T-cell (primary cell): ENCODE measurements around the gene PRRT4. TPM values are rescaled to one million over a fixed set of nuclear protein-coding genes. Genes with fewer than 3 reads are reported as not detected.

ENCODE experiments used
- ATAC-seq, 4 experiments: fragments of 200-7000 bp in 3 of 4; fragments of 150-1000 bp in 1 of 4; cut with Tn5 transposase; replicated peaks in 1 of 4; 1 replicate in 3 of 4; 2 replicates in 1 of 4; pipeline ENCODE4 v1.10.0; 2021; ENCODE audit warnings: moderate library complexity in 3 of 4, mild to moderate bottlenecking in 2 of 4, moderate number of reproducible peaks in 1 of 4
- CTCF ChIA-PET, 2 donors: fragments of 300-600 bp; sonication (Branson Sonifier 250); formaldehyde crosslinking; loops; one replicate each; lab custom pipeline; 2022; ENCODE audit warnings: antibody characterized with exemption in 2 of 2; lab: Charles Lee
- POLR2A ChIA-PET, 2 donors: fragments of 300-600 bp; sonication (Branson Sonifier 250); formaldehyde crosslinking; loops; one replicate each; lab custom pipeline; 2022; ENCODE audit warnings: antibody characterized with exemption in 2 of 2; lab: Charles Lee
- DNase-seq, 35 experiments: peaks; one replicate each; pipeline versions ENCODE4 v3.0.0 to v3.0.0-alpha.2; 2013 to 2023
- H3K27ac ChIP-seq: one replicate; pipeline ENCODE4 v1.5.1; 2013; ENCODE audit warnings: low read length
- H3K27me3 ChIP-seq, 2 experiments: replicated peaks in 1 of 2; 1 replicate in 1 of 2; 2 replicates in 1 of 2; pipeline versions ENCODE4 v1.6.1 to v1.7.0; 2013; ENCODE audit warnings: low read length in 1 of 2, mixed read lengths in 1 of 2; ENCODE audit not compliant: control insufficient read depth in 2 of 2, insufficient read depth in 2 of 2; ENCODE audit errors: extremely low read depth in 1 of 2
- H3K36me3 ChIP-seq, 2 donors: 1 replicate in 1 of 2; 2 replicates in 1 of 2; pipeline versions ENCODE4 v1.6.1 to v1.7.0; 2013; ENCODE audit warnings: low read length in 1 of 2; ENCODE audit not compliant: control insufficient read depth in 2 of 2, insufficient read depth in 1 of 2; ENCODE audit errors: extremely low read depth in 1 of 2
- H3K4me1 ChIP-seq, 2 experiments: 1 replicate in 1 of 2; 2 replicates in 1 of 2; pipeline versions ENCODE4 v1.6.1 to v1.7.0; 2013; ENCODE audit warnings: low read length in 2 of 2, mixed read lengths in 1 of 2; ENCODE audit not compliant: insufficient read depth in 2 of 2, control insufficient read depth in 1 of 2; ENCODE audit errors: extremely low read depth in 1 of 2
- H3K4me3 ChIP-seq, 2 donors: 1 replicate in 1 of 2; 2 replicates in 1 of 2; pipeline versions ENCODE4 v1.5.1 to v1.7.0; 2013; ENCODE audit warnings: mild to moderate bottlenecking in 2 of 2, low read length in 1 of 2, moderate library complexity in 1 of 2; ENCODE audit not compliant: control insufficient read depth in 1 of 2; ENCODE audit errors: extremely low read depth in 1 of 2
- H3K9me3 ChIP-seq: 2 replicates; pipeline ENCODE4 v1.7.0; 2013
- H3K27ac Mint-ChIP-seq, 2 donors: one replicate each; pipeline ENCODE4 v1.8.0; 2020 to 2021; ENCODE audit warnings: mild to moderate bottlenecking in 2 of 2, mixed read lengths in 2 of 2
- H3K27me3 Mint-ChIP-seq, 2 donors: one replicate each; pipeline ENCODE4 v1.8.0; 2021 to 2022; ENCODE audit warnings: mixed read lengths in 2 of 2
- H3K36me3 Mint-ChIP-seq: one replicate; pipeline ENCODE4 v1.8.0; 2021; ENCODE audit warnings: mixed read lengths
- H3K4me1 Mint-ChIP-seq, 3 donors: one replicate each; pipeline ENCODE4 v1.8.0; 2020 to 2022; ENCODE audit warnings: mixed read lengths in 3 of 3, mild to moderate bottlenecking in 1 of 3
- H3K4me3 Mint-ChIP-seq, 3 donors: one replicate each; pipeline ENCODE4 v1.8.0; 2020 to 2022; ENCODE audit warnings: mild to moderate bottlenecking in 3 of 3, mixed read lengths in 3 of 3, moderate library complexity in 3 of 3
- H3K9me3 Mint-ChIP-seq, 3 donors: one replicate each; pipeline ENCODE4 v1.8.0; 2020 to 2022; ENCODE audit warnings: mixed read lengths in 3 of 3
- WGBS: methylation state at CpG from one replicate; pipeline ENCODE4 v1.1.5; 2013; ENCODE audit warnings: missing lambda C conversion rate; ENCODE audit not compliant: insufficient coverage; 5-methylcytosine and 5-hydroxymethylcytosine counted together
- total RNA-seq, 35 experiments: library from RNA in 6 of 35; stranded (reverse) in 6 of 35; fragments of 120-200 nt in 1 of 35; gene quantifications; one replicate each; pipeline versions ENCODE4 v1.2.1 to v1.2.4 and lab custom pipeline; 2013 to 2026

The PRRT4 gene
- total RNA-seq, 5 donors from 2014 or later (not counting 1 experiment from before 2014, with no cell fraction given): 0.15 to 1.1 (median 0.65) TPM

GRCh38 chr7:128373606-128374005, 12.1 kb upstream of the PRRT4 start:
- ATAC-seq: no peak
- WGBS: 89% methylated on average over 1 of the region's 2 CpGs
- H3K27ac ChIP-seq: no peak overlapping the region

DNA sequence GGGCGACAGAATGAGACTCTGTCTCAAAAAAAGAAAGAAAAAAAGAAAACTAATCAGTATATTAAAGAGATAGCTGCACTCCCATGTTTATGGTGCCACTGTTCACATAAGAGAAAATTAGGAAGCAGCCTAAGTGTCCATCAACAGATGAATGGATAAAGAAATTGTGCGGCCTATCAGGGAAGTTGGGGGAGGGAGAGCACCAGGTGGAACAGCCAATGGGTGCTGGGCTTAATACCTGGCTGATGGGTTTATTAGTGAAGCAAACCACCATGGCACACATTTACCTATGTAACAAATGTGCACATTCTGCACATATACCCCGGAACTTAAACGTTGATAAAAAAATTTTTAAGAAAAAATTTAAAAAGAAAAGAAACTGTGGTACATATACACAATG, 9.0 kb upstream of the PRRT4 start:
- H3K27me3 Mint-ChIP-seq: peaks cover 20 to 26% of the 10 kb centered on the region in 2 donors
- Histone ChIP-seq H3K4me3 (no peak overlapping the region), H3K27ac (no peak overlapping the region), H3K36me3 (no peaks in the 10 kb centered on the region), H3K4me1 (no peaks in the 10 kb centered on the region), H3K27me3 (peaks cover 0 to 14% of the 10 kb centered on the region in 2 experiments), H3K9me3 (no peaks in the 10 kb centered on the region)
- no peaks in the 10 kb centered on the region for H3K36me3 Mint-ChIP-seq
- H3K4me3 Mint-ChIP-seq: no peak overlapping the region
- H3K4me1 Mint-ChIP-seq: no peaks in the 10 kb centered on the region
- no peak overlapping the region for H3K27ac Mint-ChIP-seq
- CTCF ChIA-PET: no interaction called here
- H3K9me3 Mint-ChIP-seq: no peaks in the 10 kb centered on the region
- no CpG with 5 or more reads among the region's 4 CpGs for WGBS
- POLR2A ChIA-PET: no interaction called here
- no peak for ATAC-seq
- no peak for DNase-seq

More at GRCh38 chr7:128373606-128374005, 12.1 kb upstream of the PRRT4 start:
- Mint-ChIP-seq H3K9me3 (no peaks in the 10 kb centered on the region), H3K36me3 (no peaks in the 10 kb centered on the region), H3K27me3 (peaks cover 5 to 6% of the 10 kb centered on the region in 2 donors), H3K27ac (no peak overlapping the region), H3K4me1 (no peaks in the 10 kb centered on the region), H3K4me3 (no peak overlapping the region)
- Histone ChIP-seq H3K36me3 (no peaks in the 10 kb centered on the region), H3K4me1 (no peaks in the 10 kb centered on the region), H3K27me3 (peaks cover 0 to 7% of the 10 kb centered on the region in 2 experiments), H3K9me3 (no peaks in the 10 kb centered on the region), H3K4me3 (no peak overlapping the region)
- POLR2A ChIA-PET: no interaction called here
- CTCF ChIA-PET: interaction anchor here in 1 of 2 donors (1.0 to 1.7 kb wide), 2 partner anchors 14 to 26 kb away, joined by 4 to 5 read pairs; no protein-coding TSS in a partner anchor
- no peak for DNase-seq

- Histone ChIP-seq H3K36me3 (no peaks in the 10 kb centered on the region), H3K4me3 (no peak overlapping the region), H3K27me3 (peaks cover 7 to 27% of the 10 kb centered on the region in 2 experiments), H3K9me3 (no peaks in the 10 kb centered on the region), H3K4me1 (peaks cover 0 to 5% of the 10 kb centered on the region in 2 experiments), H3K27ac (no peak overlapping the region)
- no peak overlapping the region for H3K27ac Mint-ChIP-seq
- ChIA-PET POLR2A (no interaction called here), CTCF (no interaction called here)
- ATAC-seq (no peak), DNase-seq (no peak)
- no peaks in the 10 kb centered on the region for H3K36me3 Mint-ChIP-seq
- H3K27me3 Mint-ChIP-seq: peaks cover 32 to 57% of the 10 kb centered on the region in 2 donors
- H3K4me1 Mint-ChIP-seq: peaks cover 8 to 10% (median 8%) of the 10 kb centered on the region in 3 donors
- no peak overlapping the region for H3K4me3 Mint-ChIP-seq
- H3K9me3 Mint-ChIP-seq: no peaks in the 10 kb centered on the region
Observed at GRCh38 chr7:128366986-128367385, 5.5 kb upstream of the PRRT4 start.

GRCh38 chr7:128366300-128366699, 4.8 kb upstream of the PRRT4 start:
- H3K27me3 Mint-ChIP-seq: peaks cover 35 to 58% of the 10 kb centered on the region in 2 donors
- H3K9me3 ChIP-seq: no peaks in the 10 kb centered on the region
- DNase-seq: no peak
- peaks cover 0 to 8% of the 10 kb centered on the region in 2 experiments for H3K4me1 ChIP-seq
- no peak for ATAC-seq
- H3K27ac ChIP-seq: no peak overlapping the region
- H3K36me3 ChIP-seq: no peaks in the 10 kb centered on the region
- ChIA-PET CTCF (no interaction called here), POLR2A (no interaction called here)
- no peak overlapping the region for H3K4me3 Mint-ChIP-seq
- no peaks in the 10 kb centered on the region for H3K9me3 Mint-ChIP-seq
- H3K4me1 Mint-ChIP-seq: peaks cover 12 to 14% (median 12%) of the 10 kb centered on the region in 3 donors
- H3K27me3 ChIP-seq: peaks cover 7 to 27% of the 10 kb centered on the region in 2 experiments
- no peaks in the 10 kb centered on the region for H3K36me3 Mint-ChIP-seq
- no peak overlapping the region for H3K4me3 ChIP-seq
- H3K27ac Mint-ChIP-seq: no peak overlapping the region
- WGBS: no CpG with 5 or more reads among the region's 1 CpG

DNA sequence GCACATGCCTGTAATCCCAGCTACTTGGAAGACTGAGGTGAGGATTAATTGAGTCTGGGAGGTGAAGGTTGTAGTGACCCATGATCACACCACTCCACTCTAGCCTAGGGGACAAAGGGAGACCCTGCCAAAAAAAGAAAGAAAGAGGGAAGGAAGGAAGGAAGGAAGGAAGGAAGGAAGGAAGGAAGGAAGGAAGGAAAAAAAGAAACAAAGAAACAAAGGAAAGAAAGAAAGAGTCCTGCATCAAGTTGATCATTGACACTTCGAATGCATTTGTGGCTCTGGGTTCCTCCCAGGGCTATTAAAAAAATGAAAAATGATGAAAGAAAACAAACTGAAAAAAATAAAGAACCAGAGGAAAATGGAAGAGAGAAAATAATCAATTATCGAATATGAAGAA, 3.9 kb upstream of the PRRT4 start:
- H3K27ac Mint-ChIP-seq: no peak overlapping the region
- WGBS: no CpG with 5 or more reads among the region's 2 CpGs
- Histone ChIP-seq H3K4me3 (no peak overlapping the region), H3K4me1 (peaks cover 0 to 16% of the 10 kb centered on the region in 2 experiments), H3K9me3 (no peaks in the 10 kb centered on the region), H3K36me3 (no peaks in the 10 kb centered on the region), H3K27me3 (peaks cover 7 to 32% of the 10 kb centered on the region in 2 experiments), H3K27ac (no peak overlapping the region)
- DNase-seq (no peak), ATAC-seq (no peak)
- peaks cover 15 to 20% (median 19%) of the 10 kb centered on the region in 3 donors for H3K4me1 Mint-ChIP-seq
- peaks cover 35 to 56% of the 10 kb centered on the region in 2 donors for H3K27me3 Mint-ChIP-seq
- ChIA-PET POLR2A (no interaction called here), CTCF (no interaction called here)
- no peak overlapping the region for H3K4me3 Mint-ChIP-seq
- H3K36me3 Mint-ChIP-seq: no peaks in the 10 kb centered on the region
- H3K9me3 Mint-ChIP-seq: no peaks in the 10 kb centered on the region

DNA sequence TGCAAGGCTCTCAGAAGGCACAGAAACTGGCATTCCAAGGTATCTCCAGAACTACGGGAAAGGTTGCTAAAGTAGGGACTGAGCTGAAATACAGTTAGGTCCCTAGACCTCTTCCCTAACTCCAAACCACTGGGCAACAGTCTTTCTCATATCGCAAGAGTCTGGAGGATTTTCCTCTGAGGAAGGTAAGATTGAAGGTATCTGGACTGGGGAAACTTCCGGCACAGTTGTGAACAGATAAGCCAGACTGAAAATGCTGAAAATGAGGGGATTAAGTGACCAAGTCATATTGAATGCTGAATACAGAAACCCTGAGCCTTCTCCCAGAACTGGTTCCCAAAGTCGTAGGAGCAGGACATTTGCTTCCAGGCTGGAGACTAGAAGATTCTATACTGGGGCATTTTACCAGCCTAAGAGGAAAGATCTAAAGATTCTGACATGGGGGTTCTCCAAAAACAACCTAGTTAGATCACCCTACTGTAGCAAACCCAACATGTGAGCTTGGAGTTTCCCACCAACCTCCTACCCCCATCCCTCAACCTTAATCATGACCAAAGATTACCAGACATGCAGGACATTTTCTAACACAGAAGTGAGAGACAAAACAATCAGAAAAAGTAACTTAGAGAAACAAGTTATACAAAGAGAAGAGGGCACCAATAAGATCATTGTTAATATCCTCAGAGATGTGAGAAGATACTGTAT, 2.8 kb upstream of the PRRT4 start:
- no peak overlapping the region for H3K27ac Mint-ChIP-seq
- H3K4me3 Mint-ChIP-seq: no peak overlapping the region
- ATAC-seq (no peak), DNase-seq (no peak)
- 90% methylated on average over 1 of the region's 4 CpGs for WGBS
- Histone ChIP-seq H3K27me3 (peaks cover 7 to 43% of the 10 kb centered on the region in 2 experiments), H3K9me3 (no peaks in the 10 kb centered on the region), H3K36me3 (no peaks in the 10 kb centered on the region), H3K27ac (no peak overlapping the region), H3K4me1 (peaks cover 0 to 20% of the 10 kb centered on the region in 2 experiments), H3K4me3 (no peak overlapping the region)
- no peaks in the 10 kb centered on the region for H3K36me3 Mint-ChIP-seq
- ChIA-PET CTCF (no interaction called here), POLR2A (interaction anchor here in 1 of 2 donors (0.7 kb wide), 1 partner anchor 313 kb away, joined by 4 read pairs; no protein-coding TSS in a partner anchor)
- H3K9me3 Mint-ChIP-seq: no peaks in the 10 kb centered on the region
- H3K4me1 Mint-ChIP-seq: peaks cover 15 to 20% (median 19%) of the 10 kb centered on the region in 3 donors
- peaks cover 35 to 63% of the 10 kb centered on the region in 2 donors for H3K27me3 Mint-ChIP-seq
